HG02870 (cell line): Measurements from ENCODE around the gene KLK3.

Experiments used
- ATAC-seq: cut with Tn5 transposase; IDR thresholded peaks from one replicate; pipeline ENCODE4 v1.9.1; 2021; ENCODE audit warnings: mild to moderate bottlenecking, moderate library complexity; ENCODE audit not compliant: unreplicated experiment

Gene KLK3

DNA sequence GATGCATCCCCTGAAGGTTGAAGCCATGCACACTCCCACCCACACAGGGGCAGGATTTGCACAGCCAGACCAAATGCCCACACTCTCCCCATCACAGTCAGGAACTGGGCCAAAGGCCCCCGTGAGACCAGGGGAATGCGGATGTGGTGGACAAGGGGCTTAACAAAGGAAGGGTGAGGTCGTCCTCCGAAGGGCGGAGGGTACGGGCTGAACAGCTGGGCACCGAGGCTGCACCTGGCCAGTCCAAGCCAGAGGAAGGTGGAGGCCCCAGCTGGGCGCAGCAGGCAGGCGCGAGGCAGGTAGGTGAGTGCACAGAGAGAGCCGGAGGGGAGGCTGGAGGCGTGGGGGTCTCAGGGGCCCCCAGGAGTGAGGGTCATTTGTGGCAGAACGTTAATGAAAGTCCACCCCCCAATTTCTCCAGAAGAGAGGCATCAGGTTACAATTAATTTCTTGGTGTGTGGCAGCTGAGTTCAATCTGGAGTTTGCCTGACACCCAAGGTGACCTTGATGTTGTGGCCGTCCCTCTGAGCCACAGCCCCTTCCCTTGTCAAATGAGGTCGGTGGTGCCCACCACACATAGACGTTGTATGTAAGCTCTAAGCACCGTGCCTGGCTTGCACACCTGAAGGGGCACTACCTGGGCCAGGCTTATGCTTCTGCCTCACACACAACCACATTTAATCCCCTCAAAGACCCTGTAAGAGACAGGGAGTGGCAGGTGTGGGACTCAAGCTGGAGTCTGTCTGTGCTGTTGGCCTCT is 24.3 kb upstream of the KLK3 start:
- ATAC-seq: no peak

DNA sequence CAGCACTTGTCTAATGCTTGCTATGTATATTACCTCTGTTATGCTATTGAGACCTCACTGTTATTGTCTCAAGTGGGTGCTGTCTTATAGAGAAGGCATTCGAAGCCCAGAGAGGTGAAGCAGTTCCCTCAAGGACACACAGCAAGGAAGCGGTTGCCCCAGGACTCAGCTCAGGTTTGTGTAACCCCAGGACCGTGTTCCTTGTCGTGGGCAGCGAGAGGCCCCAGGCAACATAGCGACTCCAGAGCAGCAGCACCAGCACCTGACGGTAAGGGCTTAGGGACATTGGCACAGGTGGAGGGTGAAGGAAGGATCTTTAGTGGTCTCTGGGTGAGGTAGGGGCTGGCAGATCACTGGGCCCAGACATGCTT is 23.7 kb upstream of the KLK3 start:
- ATAC-seq: no peak

GRCh38 chr19:50832666-50833065 is 22.0 kb upstream of the KLK3 start:
- ATAC-seq: no peak

DNA sequence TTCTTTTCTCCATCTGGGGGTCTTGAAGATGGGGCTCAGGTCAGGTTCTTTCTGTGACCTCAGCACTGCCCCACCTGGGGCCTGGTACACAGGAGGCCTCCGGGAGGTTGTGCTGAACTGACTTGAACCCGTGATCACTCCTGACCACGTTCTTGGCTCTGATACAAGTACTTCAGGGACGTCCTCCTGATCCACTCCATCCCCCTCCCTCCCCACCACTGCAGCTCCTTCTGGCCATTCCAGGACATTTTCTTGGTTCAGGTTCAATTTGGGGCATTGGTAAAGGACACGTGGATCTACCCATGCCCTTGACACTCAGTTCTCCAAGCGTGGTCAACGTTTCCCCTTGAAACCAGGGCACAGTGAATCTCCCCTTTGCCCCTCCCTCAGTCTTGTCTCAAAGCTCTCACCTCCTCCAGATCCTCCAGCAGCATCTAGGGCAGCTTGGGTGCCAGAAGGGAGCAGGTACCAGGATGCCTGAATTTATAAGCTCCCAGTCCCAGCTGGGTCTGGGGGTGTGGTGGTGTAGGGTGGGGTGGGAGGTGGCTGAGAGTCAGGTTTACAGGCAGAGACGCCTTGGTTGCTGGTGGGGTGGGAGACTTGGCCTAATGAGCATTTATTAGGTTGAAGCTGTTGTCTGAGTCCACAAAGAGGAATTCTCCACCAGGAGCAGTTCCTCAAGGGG is 21.5 kb upstream of the KLK3 start, which contains the start of gene KLK15:
KLK15 (minus strand) TSS at position 458 of the 685 bp plus-strand sequence. CDS start 2,082 bp downstream, outside the sequence.
- ATAC-seq: no peak

DNA sequence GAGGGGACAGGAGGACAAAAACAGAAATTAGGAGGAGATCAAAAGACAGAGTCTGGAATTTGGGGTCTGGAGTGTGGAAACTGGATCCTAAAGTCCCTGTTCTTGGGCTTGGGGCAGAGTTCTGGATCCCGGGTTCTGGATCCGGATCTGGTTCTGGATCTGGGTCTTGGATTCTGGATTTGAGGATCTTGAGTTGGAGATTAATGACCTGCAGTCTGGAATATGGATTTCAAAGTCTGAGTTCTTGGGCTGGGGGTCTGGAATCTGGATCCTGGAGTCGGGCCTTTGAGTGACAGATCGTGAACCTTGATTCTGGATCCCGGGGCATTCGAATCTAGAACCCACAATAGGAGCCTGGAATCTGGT is 20.9 kb upstream of the KLK3 start:
- no peak for ATAC-seq

GRCh38 chr19:50835103-50835784 is 19.5 kb upstream of the KLK3 start:
- no peak for ATAC-seq

DNA sequence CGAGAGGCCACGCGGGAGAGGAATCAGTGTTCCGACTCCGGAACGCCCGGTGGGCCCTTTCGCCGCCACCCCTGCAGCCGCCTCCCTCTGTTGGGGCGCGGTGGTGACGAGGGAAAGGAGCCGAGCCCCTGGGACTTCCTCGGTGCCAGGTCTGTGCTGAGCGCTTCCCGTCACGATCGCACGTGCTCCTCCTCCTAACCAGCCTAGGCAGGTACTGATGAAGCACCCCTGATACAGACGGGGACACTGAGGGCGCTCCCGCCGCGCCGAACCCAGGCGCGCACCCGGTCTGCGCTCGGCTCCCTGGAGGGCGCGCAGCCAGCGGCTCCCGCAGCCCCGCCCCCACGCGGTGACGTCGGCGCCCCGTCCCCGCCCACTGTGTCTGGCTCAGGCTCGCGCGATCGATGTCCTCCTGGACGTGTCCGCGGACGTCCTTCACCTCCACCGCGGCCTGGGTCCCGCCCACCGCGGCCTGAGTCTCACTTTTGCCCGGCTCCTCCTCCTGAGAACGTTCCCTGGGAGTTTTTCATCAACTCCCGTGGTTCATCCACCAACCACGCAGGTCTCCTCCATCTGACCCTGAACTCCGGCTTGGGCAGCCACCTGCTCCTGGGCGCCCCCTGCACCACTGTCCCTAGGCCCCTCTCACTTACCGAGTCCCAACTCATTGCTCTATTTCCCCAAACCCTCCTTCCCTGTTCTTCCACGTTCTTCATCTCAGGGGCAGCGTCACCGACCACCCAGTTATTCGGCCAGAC is 18.8 kb upstream of the KLK3 start:
- ATAC-seq: peak; percentile 63

- no peak for ATAC-seq
Observed at GRCh38 chr19:50836543-50837195, 18.0 kb upstream of the KLK3 start.

- no peak for ATAC-seq
Observed at GRCh38 chr19:50837300-50837699, 17.4 kb upstream of the KLK3 start.

DNA sequence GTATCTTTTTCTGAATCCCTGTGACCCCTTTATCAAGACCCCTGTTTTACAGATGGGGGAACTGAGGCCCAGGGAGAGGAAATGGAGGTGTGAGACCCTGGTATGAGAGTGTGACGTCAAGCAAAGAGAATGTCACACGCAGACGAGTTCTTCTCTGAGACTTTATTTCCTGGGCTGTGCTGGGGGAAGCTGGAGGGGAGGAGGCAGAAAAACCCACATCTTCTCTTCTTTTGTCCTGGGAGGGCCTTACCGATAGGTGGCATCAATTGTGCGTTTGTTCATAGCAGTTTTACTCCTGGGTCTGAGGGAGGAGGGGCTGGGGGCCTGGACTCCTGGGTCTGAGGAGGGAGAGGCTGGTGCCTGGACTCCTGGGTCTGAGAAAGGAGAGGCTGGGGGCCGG is 16.5 kb upstream of the KLK3 start:
- ATAC-seq: no peak

- ATAC-seq: no peak
Observed at GRCh38 chr19:50839712-50840655, 14.7 kb upstream of the KLK3 start.

- ATAC-seq: no peak
Observed at GRCh38 chr19:50842130-50842529, 12.6 kb upstream of the KLK3 start.

GRCh38 chr19:50843205-50843604 is 11.5 kb upstream of the KLK3 start:
- no peak for ATAC-seq

- no peak for ATAC-seq
Observed at GRCh38 chr19:50843701-50844221, 11.0 kb upstream of the KLK3 start.

GRCh38 chr19:50844296-50844935 is 10.3 kb upstream of the KLK3 start:
- no peak for ATAC-seq

DNA sequence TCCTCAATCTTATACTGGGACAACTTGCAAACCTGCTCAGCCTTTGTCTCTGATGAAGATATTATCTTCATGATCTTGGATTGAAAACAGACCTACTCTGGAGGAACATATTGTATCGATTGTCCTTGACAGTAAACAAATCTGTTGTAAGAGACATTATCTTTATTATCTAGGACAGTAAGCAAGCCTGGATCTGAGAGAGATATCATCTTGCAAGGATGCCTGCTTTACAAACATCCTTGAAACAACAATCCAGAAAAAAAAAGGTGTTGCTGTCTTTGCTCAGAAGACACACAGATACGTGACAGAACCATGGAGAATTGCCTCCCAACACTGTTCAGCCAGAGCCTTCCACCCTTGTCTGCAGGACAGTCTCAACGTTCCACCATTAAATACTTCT is 4.0 kb upstream of the KLK3 start:
- no peak for ATAC-seq

DNA sequence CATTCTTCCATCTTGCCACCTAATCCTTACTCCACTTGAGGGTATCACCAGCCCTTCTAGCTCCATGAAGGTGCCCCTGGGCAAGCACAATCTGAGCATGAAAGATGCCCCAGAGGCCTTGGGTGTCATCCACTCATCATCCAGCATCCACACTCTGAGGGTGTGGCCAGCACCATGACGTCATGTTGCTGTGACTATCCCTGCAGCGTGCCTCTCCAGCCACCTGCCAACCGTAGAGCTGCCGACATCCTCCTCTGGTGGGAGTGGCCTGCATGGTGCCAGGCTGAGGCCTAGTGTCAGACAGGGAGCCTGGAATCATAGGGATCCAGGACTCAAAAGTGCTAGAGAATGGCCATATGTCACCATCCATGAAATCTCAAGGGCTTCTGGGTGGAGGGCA is 3.1 kb upstream of the KLK3 start:
- ATAC-seq: no peak

DNA sequence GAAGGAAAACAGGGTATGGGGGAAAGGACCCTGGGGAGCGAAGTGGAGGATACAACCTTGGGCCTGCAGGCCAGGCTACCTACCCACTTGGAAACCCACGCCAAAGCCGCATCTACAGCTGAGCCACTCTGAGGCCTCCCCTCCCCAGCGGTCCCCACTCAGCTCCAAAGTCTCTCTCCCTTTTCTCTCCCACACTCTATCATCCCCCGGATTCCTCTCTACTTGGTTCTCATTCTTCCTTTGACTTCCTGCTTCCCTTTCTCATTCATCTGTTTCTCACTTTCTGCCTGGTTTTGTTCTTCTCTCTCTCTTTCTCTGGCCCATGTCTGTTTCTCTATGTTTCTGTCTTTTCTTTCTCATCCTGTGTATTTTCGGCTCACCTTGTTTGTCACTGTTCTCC is 2.7 kb downstream of the KLK3 start:
- no peak for ATAC-seq

DNA sequence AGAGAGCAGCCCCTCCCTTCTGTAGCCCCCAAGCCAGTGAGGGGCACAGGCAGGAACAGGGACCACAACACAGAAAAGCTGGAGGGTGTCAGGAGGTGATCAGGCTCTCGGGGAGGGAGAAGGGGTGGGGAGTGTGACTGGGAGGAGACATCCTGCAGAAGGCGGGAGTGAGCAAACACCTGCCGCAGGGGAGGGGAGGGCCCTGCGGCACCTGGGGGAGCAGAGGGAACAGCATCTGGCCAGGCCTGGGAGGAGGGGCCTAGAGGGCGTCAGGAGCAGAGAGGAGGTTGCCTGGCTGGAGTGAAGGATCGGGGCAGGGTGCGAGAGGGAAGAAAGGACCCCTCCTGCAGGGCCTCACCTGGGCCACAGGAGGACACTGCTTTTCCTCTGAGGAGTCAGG is 4.2 kb downstream of the KLK3 start:
- no peak for ATAC-seq
